Endothelial cell of umbilical vein (primary cell): ENCODE data around the gene CHMP4B. TPM values are rescaled to one million over a fixed set of nuclear protein-coding genes. Genes with fewer than 3 reads are reported as not detected.

Source experiments
- BruUV-seq: library from RNA; stranded (reverse); fragments of 400-500 nt; replicated peaks from 2 replicates; lab custom pipeline; 2021; lab: Mats Ljungman, UMichigan
- CTCF ChIA-PET: fragments of 300-600, 350-600 bp; sonication (Branson Sonifier 250); formaldehyde crosslinking; loops from one replicate; lab custom pipeline; 2021; ENCODE audit warnings: antibody characterized with exemption, inconsistent platforms; lab: Charles Lee
- POLR2A ChIA-PET: fragments of 300-600, 350-600 bp; sonication (Branson Sonifier 250); formaldehyde crosslinking; loops from one replicate; lab custom pipeline; 2021; ENCODE audit warnings: antibody characterized with exemption, inconsistent platforms; lab: Charles Lee
- DNase-seq: peaks from one replicate; pipeline ENCODE4 v3.0.0-alpha.2; 2011; ENCODE audit warnings: low read depth, low spot score
- FAIRE-seq: peaks from 2 replicates; lab custom pipeline; 2011; peaks lifted over from hg19 to GRCh38; lab: Jason Lieb, UNC
- H2AFZ ChIP-seq: 2 replicates; pipeline ENCODE4 v1.6.0; 2012; ENCODE audit warnings: low read depth, low read length, control low read depth, inconsistent platforms
- H3K27ac ChIP-seq: 2 replicates; pipeline ENCODE4 v1.5.1; 2011; ENCODE audit warnings: low read depth, mild to moderate bottlenecking, control low read depth, low read length, moderate library complexity; ENCODE audit not compliant: insufficient read depth
- H3K27me3 ChIP-seq, 2 experiments: 2 replicates each; pipeline versions ENCODE4 v1.6.0 to v1.6.1; 2011; ENCODE audit warnings: low read length in 2 of 2, mixed read lengths in 1 of 2; ENCODE audit not compliant: control insufficient read depth in 2 of 2, insufficient read depth in 2 of 2
- H3K36me3 ChIP-seq, 2 experiments: 2 replicates in 1 of 2; 3 replicates in 1 of 2; pipeline ENCODE4 v1.5.1; 2011; ENCODE audit warnings: low read length in 2 of 2, mild to moderate bottlenecking in 1 of 2, moderate library complexity in 1 of 2; ENCODE audit not compliant: control insufficient read depth in 2 of 2, insufficient read depth in 2 of 2; ENCODE audit errors: extremely low read depth in 1 of 2
- H3K4me1 ChIP-seq: 3 replicates; pipeline ENCODE4 v1.5.1; 2011; ENCODE audit warnings: mild to moderate bottlenecking, low read length; ENCODE audit not compliant: control insufficient read depth, insufficient read depth; ENCODE audit errors: extremely low read depth
- H3K4me2 ChIP-seq: 2 replicates; pipeline ENCODE4 v1.6.1; 2011; ENCODE audit warnings: low read length, control low read depth, mixed read lengths; ENCODE audit not compliant: insufficient read depth
- H3K4me3 ChIP-seq, 3 experiments: fragments of 200-600 bp in 1 of 3; sonication (generic), shearing (Covaris generic) in 1 of 3; replicated peaks in 1 of 3; 2 replicates each; pipeline ENCODE4 v1.5.1; 2011 to 2016; ENCODE audit warnings: control low read depth in 3 of 3, low read length in 3 of 3, mild to moderate bottlenecking in 2 of 3, inconsistent platforms in 1 of 3, low read depth in 1 of 3, moderate library complexity in 1 of 3; ENCODE audit not compliant: insufficient read depth in 1 of 3
- H3K79me2 ChIP-seq: 2 replicates; pipeline ENCODE4 v1.6.0; 2012; ENCODE audit warnings: low read length, inconsistent platforms; ENCODE audit not compliant: control insufficient read depth, insufficient read depth
- H3K9ac ChIP-seq: replicated peaks from 2 replicates; pipeline ENCODE3; 2011; ENCODE audit warnings: low read length, control low read depth; ENCODE audit not compliant: insufficient read depth; ENCODE audit errors: extremely low read depth
- H3K9me1 ChIP-seq: replicated peaks from 3 replicates; pipeline ENCODE4 v1.6.0; 2011; ENCODE audit warnings: mild to moderate bottlenecking, low read length; ENCODE audit not compliant: control insufficient read depth, insufficient read depth; ENCODE audit errors: extremely low read depth
- H3K9me3 ChIP-seq: replicated peaks from 2 replicates; pipeline ENCODE4 v1.5.1; 2012; ENCODE audit warnings: low read length, inconsistent platforms; ENCODE audit not compliant: control insufficient read depth, insufficient read depth
- H4K20me1 ChIP-seq: replicated peaks from 2 replicates; pipeline ENCODE3; 2011; ENCODE audit warnings: mild to moderate bottlenecking, low read length; ENCODE audit not compliant: control insufficient read depth, insufficient read depth; ENCODE audit errors: extremely low read depth
- EZH2 ChIP-seq: IDR thresholded peaks from 2 replicates; pipeline ENCODE4 v1.6.1; 2012; ENCODE audit warnings: borderline replicate concordance, low read depth, mild to moderate bottlenecking, moderate library complexity, low read length, inconsistent platforms; ENCODE audit not compliant: severe bottlenecking
- FOS ChIP-seq: IDR thresholded peaks from 2 replicates; pipeline ENCODE4 v1.6.1; 2011; ENCODE audit warnings: mild to moderate bottlenecking, low read length, moderate library complexity, borderline replicate concordance; ENCODE audit not compliant: insufficient read depth
- GATA2 ChIP-seq: IDR thresholded peaks from 2 replicates; pipeline ENCODE4 v1.7.0; 2011; ENCODE audit warnings: low read depth, mild to moderate bottlenecking, moderate library complexity, mixed read lengths, low read length; ENCODE audit not compliant: insufficient read length, insufficient read depth
- JUN ChIP-seq: IDR thresholded peaks from 2 replicates; pipeline ENCODE4 v1.6.1; 2011; ENCODE audit warnings: borderline replicate concordance, low read depth; ENCODE audit not compliant: insufficient read length, insufficient read depth
- MYC ChIP-seq: IDR thresholded peaks from one replicate; pipeline ENCODE4 v1.6.1; 2011; ENCODE audit warnings: mild to moderate bottlenecking, low read depth, low read length
- POLR2A ChIP-seq: IDR thresholded peaks from 2 replicates; pipeline ENCODE4 v1.6.1; 2012; ENCODE audit warnings: low read depth, mild to moderate bottlenecking, control low read depth, low read length
- POLR2AphosphoS5 ChIP-seq: IDR thresholded peaks from 2 replicates; pipeline ENCODE4 v1.6.1; 2012; ENCODE audit warnings: low read depth, mild to moderate bottlenecking, control low read depth, low read length, moderate library complexity; ENCODE audit not compliant: insufficient read depth
- dilution Hi-C: fragments of 300-500 bp; cut with MboI; formaldehyde crosslinking; loops from one replicate; pipeline ENCODE4 v1.15.0; 2019; ENCODE audit warnings: low sequenced_read_pairs; ENCODE audit not compliant: extremely low pct_ligation_motif_present
- intact Hi-C: fragments of 100-400 bp; cut with micrococcal nuclease; formaldehyde crosslinking; loops from one replicate; pipeline ENCODE4 v1.10.0; 2022
- polyA plus RNA-seq, 4 experiments: library from polyadenylated mRNA; depleted of rRNA in 3 of 4; stranded (reverse) in 3 of 4; unstranded in 1 of 4; fragments of >200 nt; gene quantifications; 2 replicates each; pipeline versions ENCODE4 v1.2.1 to v1.2.3, GENCODE V29; 2011 to 2012; ENCODE audit warnings: missing spikeins in 1 of 4
- total RNA-seq: library from RNA; stranded (reverse); gene quantifications from 2 replicates; pipeline ENCODE4 v1.2.3, GENCODE V29; 2021
- TF ChIP-seq, protein P1 (sequence below): IDR thresholded peaks from 2 replicates; pipeline ENCODE4 v1.6.1; 2011; ENCODE audit not compliant: insufficient read depth, insufficient read length
- TF ChIP-seq, protein P2 (sequence below), 2 donors: IDR thresholded peaks; 1 replicate in 1 of 2; 2 replicates in 1 of 2; pipeline ENCODE4 v1.5.1; 2011; ENCODE audit warnings: low read length in 2 of 2, mild to moderate bottlenecking in 2 of 2, moderate library complexity in 2 of 2, control low read depth in 1 of 2, inconsistent platforms in 1 of 2, low read depth in 1 of 2; ENCODE audit not compliant: insufficient read depth in 1 of 2; ENCODE audit errors: extremely low read depth in 1 of 2

The CHMP4B gene
- total and polyA plus RNA-seq, 2 donors (not counting 3 experiments of a cell fraction or from before 2014, with no cell fraction given), result 64.7 to 112 TPM

DNA sequence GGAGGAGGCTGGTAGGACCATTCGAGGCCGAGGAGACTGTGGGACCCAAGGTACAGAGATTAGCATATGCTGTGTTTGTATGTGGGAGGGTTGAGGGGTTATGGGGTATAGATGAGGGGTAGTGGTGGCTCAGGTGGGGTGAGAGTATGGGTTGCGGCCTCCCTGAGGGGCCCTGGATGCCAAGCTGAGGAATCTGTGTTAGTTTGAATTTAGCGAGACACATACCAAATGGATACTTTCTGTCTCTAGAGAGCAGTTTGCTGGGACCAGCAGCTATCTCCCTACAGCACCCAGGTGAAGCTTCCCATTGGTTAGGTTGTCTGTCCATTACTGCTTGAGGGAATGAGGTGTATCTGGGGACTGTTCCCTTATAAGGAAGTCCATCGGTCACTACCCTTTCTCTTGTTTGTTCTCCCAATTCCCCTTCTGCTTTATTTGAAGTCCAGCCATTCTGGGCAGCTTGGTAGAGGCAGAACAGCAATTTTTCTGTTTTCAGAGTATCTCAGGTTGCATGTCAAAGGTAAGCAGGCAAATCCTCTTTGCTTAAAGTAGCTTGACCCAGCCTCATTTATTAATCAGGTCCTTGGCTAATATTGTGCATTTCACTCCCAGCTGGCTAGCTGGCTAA lies 15.2 kb downstream of the CHMP4B start:
- Histone ChIP-seq H3K4me2 (no peak overlapping the region), H3K9ac (no peak overlapping the region), H3K27me3 (no peaks in the 10 kb centered on the region), H3K36me3 (peaks cover 0 to 3% of the 10 kb centered on the region in 2 experiments), H3K4me3 (no peak overlapping the region), H2AFZ (no peak overlapping the region), H3K9me3 (no peaks in the 10 kb centered on the region), H3K4me1 (peaks cover under 1% of the 10 kb centered on the region), H3K27ac (no peak overlapping the region), H4K20me1 (peaks cover 16% of the 10 kb centered on the region), H3K79me2 (peaks cover 96% of the 10 kb centered on the region), H3K9me1 (no peaks in the 10 kb centered on the region)
- FAIRE-seq (no peak), DNase-seq (no peak)
- intact Hi-C loops (no loop called here), dilution Hi-C loops (no loop called here)
- POLR2A ChIA-PET, result interaction anchor here (1.6 kb wide), 1 partner anchor 37 kb away, joined by 3 read pairs; no protein-coding TSS in a partner anchor
- TF ChIP-seq, protein P1, sequence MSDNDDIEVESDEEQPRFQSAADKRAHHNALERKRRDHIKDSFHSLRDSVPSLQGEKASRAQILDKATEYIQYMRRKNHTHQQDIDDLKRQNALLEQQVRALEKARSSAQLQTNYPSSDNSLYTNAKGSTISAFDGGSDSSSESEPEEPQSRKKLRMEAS, result no peak
- TF ChIP-seq GATA2, result no peak
- TF ChIP-seq MYC, result no peak
- TF ChIP-seq EZH2, result no peak
- TF ChIP-seq JUN, result no peak
- TF ChIP-seq, protein P2, sequence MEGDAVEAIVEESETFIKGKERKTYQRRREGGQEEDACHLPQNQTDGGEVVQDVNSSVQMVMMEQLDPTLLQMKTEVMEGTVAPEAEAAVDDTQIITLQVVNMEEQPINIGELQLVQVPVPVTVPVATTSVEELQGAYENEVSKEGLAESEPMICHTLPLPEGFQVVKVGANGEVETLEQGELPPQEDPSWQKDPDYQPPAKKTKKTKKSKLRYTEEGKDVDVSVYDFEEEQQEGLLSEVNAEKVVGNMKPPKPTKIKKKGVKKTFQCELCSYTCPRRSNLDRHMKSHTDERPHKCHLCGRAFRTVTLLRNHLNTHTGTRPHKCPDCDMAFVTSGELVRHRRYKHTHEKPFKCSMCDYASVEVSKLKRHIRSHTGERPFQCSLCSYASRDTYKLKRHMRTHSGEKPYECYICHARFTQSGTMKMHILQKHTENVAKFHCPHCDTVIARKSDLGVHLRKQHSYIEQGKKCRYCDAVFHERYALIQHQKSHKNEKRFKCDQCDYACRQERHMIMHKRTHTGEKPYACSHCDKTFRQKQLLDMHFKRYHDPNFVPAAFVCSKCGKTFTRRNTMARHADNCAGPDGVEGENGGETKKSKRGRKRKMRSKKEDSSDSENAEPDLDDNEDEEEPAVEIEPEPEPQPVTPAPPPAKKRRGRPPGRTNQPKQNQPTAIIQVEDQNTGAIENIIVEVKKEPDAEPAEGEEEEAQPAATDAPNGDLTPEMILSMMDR (IDR thresholded peaks at IDR 0.05; ENCODE audit: extremely low read depth in 1 of 2, insufficient read depth in 1 of 2, low read depth in 1 of 2, low read length in 2 of 2), result no peak
- TF ChIP-seq POLR2AphosphoS5, result no peak
- TF ChIP-seq POLR2A, result no peak
- no peak for TF ChIP-seq FOS
- BruUV-seq, result no TSS peak
- CTCF ChIA-PET, result interaction anchor here (1.1 to 2.1 kb wide), 6 partner anchors 10 to 37 kb away, joined by 3 to 10 read pairs (median 3); partner anchors contain the start of gene CHMP4B
